ENCODE results near the gene CDX2. TPM values are rescaled to one million over a fixed set of nuclear protein-coding genes. Genes with fewer than 3 reads are reported as not detected.
A peak's percentile ranks its signal among the peaks of the same experiment; 100 is the strongest.

Gene CDX2
- total and polyA plus RNA-seq, 2 experiments from 2014 or later, result not detected

DNA sequence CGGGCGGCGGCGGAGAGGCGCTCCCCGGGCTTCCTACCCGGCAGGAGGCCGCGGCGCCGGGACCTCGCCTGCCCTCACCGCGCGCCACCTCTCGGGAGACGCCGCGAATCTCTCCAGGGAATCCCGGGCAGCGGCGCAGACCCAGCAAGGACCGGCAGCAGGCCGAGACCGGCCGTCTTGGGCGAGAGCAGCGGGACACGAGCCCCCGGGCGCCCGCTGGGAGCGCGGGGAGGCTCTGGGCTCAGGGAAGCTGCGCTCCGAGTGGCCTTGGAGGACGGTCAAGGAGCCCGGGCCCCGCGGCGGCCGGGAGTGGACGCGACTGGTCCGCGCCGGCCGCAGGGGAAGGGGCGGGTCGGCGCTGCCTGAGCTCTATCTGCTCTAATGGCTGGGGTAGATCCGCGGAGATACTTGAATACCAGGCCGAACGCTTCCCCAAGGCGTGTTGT lies 14.7 kb downstream of the CDX2 start (continued):
- TF ChIP-seq, protein P1, sequence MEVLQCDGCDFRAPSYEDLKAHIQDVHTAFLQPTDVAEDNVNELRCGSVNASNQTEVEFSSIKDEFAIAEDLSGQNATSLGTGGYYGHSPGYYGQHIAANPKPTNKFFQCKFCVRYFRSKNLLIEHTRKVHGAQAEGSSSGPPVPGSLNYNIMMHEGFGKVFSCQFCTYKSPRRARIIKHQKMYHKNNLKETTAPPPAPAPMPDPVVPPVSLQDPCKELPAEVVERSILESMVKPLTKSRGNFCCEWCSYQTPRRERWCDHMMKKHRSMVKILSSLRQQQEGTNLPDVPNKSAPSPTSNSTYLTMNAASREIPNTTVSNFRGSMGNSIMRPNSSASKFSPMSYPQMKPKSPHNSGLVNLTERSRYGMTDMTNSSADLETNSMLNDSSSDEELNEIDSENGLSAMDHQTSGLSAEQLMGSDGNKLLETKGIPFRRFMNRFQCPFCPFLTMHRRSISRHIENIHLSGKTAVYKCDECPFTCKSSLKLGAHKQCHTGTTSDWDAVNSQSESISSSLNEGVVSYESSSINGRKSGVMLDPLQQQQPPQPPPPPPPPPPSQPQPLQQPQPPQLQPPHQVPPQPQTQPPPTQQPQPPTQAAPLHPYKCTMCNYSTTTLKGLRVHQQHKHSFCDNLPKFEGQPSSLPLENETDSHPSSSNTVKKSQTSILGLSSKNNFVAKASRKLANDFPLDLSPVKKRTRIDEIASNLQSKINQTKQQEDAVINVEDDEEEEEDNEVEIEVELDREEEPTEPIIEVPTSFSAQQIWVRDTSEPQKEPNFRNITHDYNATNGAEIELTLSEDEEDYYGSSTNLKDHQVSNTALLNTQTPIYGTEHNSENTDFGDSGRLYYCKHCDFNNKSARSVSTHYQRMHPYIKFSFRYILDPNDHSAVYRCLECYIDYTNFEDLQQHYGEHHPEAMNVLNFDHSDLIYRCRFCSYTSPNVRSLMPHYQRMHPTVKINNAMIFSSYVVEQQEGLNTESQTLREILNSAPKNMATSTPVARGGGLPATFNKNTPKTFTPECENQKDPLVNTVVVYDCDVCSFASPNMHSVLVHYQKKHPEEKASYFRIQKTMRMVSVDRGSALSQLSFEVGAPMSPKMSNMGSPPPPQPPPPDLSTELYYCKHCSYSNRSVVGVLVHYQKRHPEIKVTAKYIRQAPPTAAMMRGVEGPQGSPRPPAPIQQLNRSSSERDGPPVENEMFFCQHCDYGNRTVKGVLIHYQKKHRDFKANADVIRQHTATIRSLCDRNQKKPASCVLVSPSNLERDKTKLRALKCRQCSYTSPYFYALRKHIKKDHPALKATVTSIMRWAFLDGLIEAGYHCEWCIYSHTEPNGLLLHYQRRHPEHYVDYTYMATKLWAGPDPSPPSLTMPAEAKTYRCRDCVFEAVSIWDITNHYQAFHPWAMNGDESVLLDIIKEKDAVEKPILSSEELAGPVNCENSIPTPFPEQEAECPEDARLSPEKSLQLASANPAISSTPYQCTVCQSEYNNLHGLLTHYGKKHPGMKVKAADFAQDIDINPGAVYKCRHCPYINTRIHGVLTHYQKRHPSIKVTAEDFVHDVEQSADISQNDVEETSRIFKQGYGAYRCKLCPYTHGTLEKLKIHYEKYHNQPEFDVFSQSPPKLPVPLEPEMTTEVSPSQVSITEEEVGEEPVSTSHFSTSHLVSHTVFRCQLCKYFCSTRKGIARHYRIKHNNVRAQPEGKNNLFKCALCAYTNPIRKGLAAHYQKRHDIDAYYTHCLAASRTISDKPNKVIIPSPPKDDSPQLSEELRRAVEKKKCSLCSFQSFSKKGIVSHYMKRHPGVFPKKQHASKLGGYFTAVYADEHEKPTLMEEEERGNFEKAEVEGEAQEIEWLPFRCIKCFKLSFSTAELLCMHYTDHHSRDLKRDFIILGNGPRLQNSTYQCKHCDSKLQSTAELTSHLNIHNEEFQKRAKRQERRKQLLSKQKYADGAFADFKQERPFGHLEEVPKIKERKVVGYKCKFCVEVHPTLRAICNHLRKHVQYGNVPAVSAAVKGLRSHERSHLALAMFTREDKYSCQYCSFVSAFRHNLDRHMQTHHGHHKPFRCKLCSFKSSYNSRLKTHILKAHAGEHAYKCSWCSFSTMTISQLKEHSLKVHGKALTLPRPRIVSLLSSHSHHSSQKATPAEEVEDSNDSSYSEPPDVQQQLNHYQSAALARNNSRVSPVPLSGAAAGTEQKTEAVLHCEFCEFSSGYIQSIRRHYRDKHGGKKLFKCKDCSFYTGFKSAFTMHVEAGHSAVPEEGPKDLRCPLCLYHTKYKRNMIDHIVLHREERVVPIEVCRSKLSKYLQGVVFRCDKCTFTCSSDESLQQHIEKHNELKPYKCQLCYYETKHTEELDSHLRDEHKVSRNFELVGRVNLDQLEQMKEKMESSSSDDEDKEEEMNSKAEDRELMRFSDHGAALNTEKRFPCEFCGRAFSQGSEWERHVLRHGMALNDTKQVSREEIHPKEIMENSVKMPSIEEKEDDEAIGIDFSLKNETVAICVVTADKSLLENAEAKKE (CRISPR knock-in tag; IDR thresholded peaks at IDR 0.05), result no peak

DNA sequence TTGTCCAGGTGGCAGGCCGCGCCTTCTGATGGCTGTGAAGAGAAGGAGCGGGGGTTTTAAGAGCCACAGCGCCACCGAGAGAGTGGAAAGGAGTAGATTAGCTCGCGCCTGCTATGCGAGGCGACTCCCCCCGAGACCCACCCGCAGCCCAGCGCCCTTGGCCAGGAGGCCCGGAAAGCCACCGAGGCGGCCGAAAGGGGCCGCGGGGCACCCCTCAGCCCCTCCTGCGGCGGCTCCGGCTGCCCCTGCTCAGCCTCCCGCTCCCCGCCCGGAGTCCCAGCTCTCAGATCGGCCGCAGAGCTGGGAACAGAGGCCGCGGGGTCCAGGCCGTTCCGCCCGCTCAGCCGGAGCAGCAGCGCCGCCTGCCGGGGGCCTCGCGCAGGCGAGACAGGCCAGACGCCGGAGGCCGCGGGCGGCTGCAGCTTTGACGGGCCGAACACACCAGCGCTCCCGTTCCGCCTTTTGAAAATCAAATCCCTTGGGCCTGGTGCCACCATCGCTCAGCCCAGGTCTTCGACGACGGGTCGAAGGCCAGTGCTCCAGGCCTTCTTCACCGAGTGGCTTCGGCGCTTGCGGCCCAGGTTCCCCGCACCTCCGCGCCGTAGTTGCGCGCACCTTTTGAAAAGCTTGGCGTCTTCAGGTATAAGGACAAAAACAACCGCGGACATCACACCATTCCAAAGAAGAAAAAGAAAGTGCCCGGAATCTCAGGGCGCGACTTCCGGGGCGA lies 15.3 kb downstream of the CDX2 start:
- peaks cover 7% of the 10 kb centered on the region; the same call in 2 of the 3 replicates for H3K4me1 Mint-ChIP-seq
- Histone ChIP-seq H3F3A (replicated peaks; ENCODE audit: low read depth) (peaks cover 10% of the 10 kb centered on the region), H2AFZ (peak overlapping the region; percentile 91), H3K9me2 (ENCODE audit: insufficient read depth) (0 out of 2 replicates have a peak, but pooled peaks cover 2% of the 10 kb centered on the region), H3K27ac (ENCODE audit: low read depth) (no peak overlapping the region), H3K27me3 (ENCODE audit: insufficient read depth) (peaks cover 99% of the 10 kb centered on the region), H3K4me1 (ENCODE audit: insufficient read depth) (peaks cover 7% of the 10 kb centered on the region), H4K20me1 (replicated peaks; ENCODE audit: insufficient read depth) (peaks cover 32% of the 10 kb centered on the region), H3K4me2 (peak overlapping the region; percentile 88), H3K36me3 (ENCODE audit: insufficient read depth) (no peaks in the 10 kb centered on the region), H3K4me3 (peak overlapping the region; percentile 65), H3K79me2 (replicated peaks; ENCODE audit: insufficient read depth) (no peaks in the 10 kb centered on the region)
- no peaks in the 10 kb centered on the region; the same call in 2 of the 3 replicates for H3K9me3 Mint-ChIP-seq
- no peaks in the 10 kb centered on the region for H3K36me3 Mint-ChIP-seq (ENCODE audit: low read depth)
- ATAC-seq (peak; percentile 96), DNase-seq (ENCODE audit: low spot score) (peak; percentile 92)
- no peak overlapping the region for H3K27ac Mint-ChIP-seq
- H3K4me3 Mint-ChIP-seq, result peak overlapping the region; percentile 72
- H3K27me3 Mint-ChIP-seq (ENCODE audit: insufficient read depth, low read depth, poor library complexity), result peaks cover 81% of the 10 kb centered on the region
- peak; percentile 89 for TF ChIP-seq EZH2phosphoT487 (IDR thresholded peaks at IDR 0.05; ENCODE audit: unreplicated experiment)
- TF ChIP-seq EZH2 (IDR thresholded peaks at IDR 0.05; ENCODE audit: low read depth, unreplicated experiment), result peak; percentile 96
- TF ChIP-seq, protein P2, sequence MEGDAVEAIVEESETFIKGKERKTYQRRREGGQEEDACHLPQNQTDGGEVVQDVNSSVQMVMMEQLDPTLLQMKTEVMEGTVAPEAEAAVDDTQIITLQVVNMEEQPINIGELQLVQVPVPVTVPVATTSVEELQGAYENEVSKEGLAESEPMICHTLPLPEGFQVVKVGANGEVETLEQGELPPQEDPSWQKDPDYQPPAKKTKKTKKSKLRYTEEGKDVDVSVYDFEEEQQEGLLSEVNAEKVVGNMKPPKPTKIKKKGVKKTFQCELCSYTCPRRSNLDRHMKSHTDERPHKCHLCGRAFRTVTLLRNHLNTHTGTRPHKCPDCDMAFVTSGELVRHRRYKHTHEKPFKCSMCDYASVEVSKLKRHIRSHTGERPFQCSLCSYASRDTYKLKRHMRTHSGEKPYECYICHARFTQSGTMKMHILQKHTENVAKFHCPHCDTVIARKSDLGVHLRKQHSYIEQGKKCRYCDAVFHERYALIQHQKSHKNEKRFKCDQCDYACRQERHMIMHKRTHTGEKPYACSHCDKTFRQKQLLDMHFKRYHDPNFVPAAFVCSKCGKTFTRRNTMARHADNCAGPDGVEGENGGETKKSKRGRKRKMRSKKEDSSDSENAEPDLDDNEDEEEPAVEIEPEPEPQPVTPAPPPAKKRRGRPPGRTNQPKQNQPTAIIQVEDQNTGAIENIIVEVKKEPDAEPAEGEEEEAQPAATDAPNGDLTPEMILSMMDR (conservative IDR thresholded peaks at IDR 0.05; ENCODE audit: low read depth in 2 of 2), result peak; percentile 68 to 88
- TF ChIP-seq, protein P1 (CRISPR knock-in tag; IDR thresholded peaks at IDR 0.05), result no peak
- 0 out of 2 replicates have a peak, but pooled peaks have one; percentile 32 for TF ChIP-seq CREB1 (CRISPR knock-in tag; IDR thresholded peaks at IDR 0.05; ENCODE audit: low read depth)
